Suprapubic skin (tissue), 3 donors: ENCODE results near the gene DUOX2.

Experiments used
- POLR2A ChIP-seq, 2 donors: fragments of 450-650 bp; IDR thresholded peaks; one replicate each; pipeline ENCODE4 v1.6.1; 2017; ENCODE audit warnings: antibody characterized with exemption in 2 of 2, mild to moderate bottlenecking in 2 of 2, moderate library complexity in 2 of 2
- TF ChIP-seq, protein P1 (sequence below), 2 donors: fragments of 200-600 bp in 1 of 2; fragments of 450-650 bp in 1 of 2; sonication (generic) in 1 of 2; IDR thresholded peaks; one replicate each; pipeline ENCODE4 v1.5.1; 2016 to 2019; ENCODE audit warnings: antibody characterized with exemption in 2 of 2, mild to moderate bottlenecking in 1 of 2, moderate library complexity in 1 of 2

DNA sequence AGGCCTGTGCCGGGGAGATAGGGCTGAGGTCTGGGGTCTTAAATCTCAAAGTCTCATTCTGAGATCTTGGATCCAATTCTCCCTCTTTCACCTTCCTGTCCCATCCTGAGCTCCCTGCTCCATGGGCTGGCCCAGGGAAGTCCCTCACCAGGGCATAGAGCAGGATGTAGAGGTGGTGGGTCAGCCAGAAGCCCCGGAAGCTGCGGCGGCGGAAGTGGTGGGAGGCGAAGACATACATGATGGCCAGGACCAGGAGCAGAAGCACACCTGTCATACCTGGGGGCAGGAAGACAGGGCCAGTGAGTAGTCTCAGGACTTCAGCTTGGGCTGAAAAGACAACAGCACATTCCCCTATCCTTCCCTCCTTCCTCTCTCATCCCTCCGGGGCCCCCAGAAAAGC is 16.5 kb downstream of the DUOX2 start:
- TF ChIP-seq, protein P1, sequence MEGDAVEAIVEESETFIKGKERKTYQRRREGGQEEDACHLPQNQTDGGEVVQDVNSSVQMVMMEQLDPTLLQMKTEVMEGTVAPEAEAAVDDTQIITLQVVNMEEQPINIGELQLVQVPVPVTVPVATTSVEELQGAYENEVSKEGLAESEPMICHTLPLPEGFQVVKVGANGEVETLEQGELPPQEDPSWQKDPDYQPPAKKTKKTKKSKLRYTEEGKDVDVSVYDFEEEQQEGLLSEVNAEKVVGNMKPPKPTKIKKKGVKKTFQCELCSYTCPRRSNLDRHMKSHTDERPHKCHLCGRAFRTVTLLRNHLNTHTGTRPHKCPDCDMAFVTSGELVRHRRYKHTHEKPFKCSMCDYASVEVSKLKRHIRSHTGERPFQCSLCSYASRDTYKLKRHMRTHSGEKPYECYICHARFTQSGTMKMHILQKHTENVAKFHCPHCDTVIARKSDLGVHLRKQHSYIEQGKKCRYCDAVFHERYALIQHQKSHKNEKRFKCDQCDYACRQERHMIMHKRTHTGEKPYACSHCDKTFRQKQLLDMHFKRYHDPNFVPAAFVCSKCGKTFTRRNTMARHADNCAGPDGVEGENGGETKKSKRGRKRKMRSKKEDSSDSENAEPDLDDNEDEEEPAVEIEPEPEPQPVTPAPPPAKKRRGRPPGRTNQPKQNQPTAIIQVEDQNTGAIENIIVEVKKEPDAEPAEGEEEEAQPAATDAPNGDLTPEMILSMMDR (IDR thresholded peaks at IDR 0.05), result no peak
- no peak for TF ChIP-seq POLR2A (IDR thresholded peaks at IDR 0.05)
